ENCODE results near the gene NXPH2. TPM values are rescaled to one million over a fixed set of nuclear protein-coding genes. Genes with fewer than 3 reads are reported as not detected.

The NXPH2 gene
- total and polyA plus RNA-seq, 2 of the 13 experiments (the other 11 are each of a cell fraction or from before 2014, with no cell fraction given), result not detected

DNA sequence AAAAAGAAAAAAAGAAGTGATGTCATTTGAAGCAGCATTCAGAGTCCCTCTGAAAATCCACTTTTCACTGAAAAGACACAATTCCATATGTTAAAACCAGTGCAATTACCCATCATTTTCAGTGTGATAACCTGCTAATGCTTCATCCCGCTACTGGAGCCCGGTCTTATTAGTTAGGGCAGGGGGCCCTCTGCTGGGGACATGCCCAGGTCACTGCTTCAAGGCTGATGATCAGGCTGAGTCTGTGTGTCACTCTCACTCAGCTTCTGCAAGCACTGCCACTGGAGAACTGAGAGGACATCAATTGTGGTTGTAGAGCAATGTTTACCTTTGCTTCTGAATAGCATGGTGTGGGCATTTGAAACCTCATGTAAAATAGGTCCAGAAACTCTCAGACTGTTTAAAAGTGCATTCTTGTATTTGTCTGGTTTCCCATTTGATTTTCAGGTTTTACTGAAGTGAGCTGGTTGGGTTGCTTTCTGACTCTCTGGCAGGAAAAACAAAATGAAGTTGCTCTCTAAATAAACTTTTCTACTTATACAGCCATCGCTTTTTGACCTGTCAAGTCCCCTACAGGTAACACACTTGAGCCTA is 49.2 kb upstream of the NXPH2 start:
- ChIA-PET POLR2A (no interaction called here), CTCF (ENCODE audit: low intra/inter-chr PET ratio, low total read pairs) (interaction anchor here (1.2 to 6.0 kb wide), 4 partner anchors 15 to 964 kb away, joined by 7 to 53 read pairs (median 9); no protein-coding TSS in a partner anchor)
- no peaks in the 10 kb centered on the region for H3K9me3 ChIP-seq (ENCODE audit: low read length)
- H3K4me2 ChIP-seq (ENCODE audit: low read depth, low read length), result no peak overlapping the region
- peak; percentile 63 for FAIRE-seq
- in situ Hi-C loops (cut with HindIII; ENCODE audit: extremely low pct_ligation_motif_present, low pct_unique_long_range_greater_than_20kb) (loop anchor here (5.0 kb wide), 1 partner anchor 942 kb away; no protein-coding TSS in a partner anchor), intact Hi-C loops (cut with micrococcal nuclease; ENCODE audit: unreplicated experiment) (loop anchor here (1.0 to 5.0 kb wide), 5 partner anchors 552 to 1897 kb away; no protein-coding TSS in a partner anchor)
- no peak overlapping the region for H3K4me3 ChIP-seq (replicated peaks in 1 of 3; ENCODE audit: insufficient read depth in 1 of 3, low read depth in 2 of 3, low read length in 3 of 3)
- no peaks in the 10 kb centered on the region for H3K27me3 ChIP-seq (ENCODE audit: control insufficient read depth in 1 of 2, insufficient read depth in 2 of 2, low read length in 2 of 2)
- peak; percentile 99 for ATAC-seq
- H3K4me1 ChIP-seq (ENCODE audit: insufficient read depth, low read length), result no peaks in the 10 kb centered on the region
- no peak overlapping the region for H3K9ac ChIP-seq (ENCODE audit: insufficient read depth, low read depth, low read length)
- no peak overlapping the region for H3K27ac ChIP-seq (ENCODE audit: extremely low read length, insufficient read depth, low read length)
- H2AFZ ChIP-seq (ENCODE audit: low read length), result no peak overlapping the region
- 2% methylated on average over 3 of the region's 3 CpGs for WGBS (ENCODE audit: low lambda C conversion rate)
- no peaks in the 10 kb centered on the region for H3K36me3 ChIP-seq (replicated peaks in 1 of 2; ENCODE audit: control insufficient read depth in 1 of 2, insufficient read depth in 2 of 2, low read length in 2 of 2)
- no peaks in the 10 kb centered on the region for H3K79me2 ChIP-seq (ENCODE audit: insufficient read depth, low read length)
- TF ChIP-seq, protein P1, sequence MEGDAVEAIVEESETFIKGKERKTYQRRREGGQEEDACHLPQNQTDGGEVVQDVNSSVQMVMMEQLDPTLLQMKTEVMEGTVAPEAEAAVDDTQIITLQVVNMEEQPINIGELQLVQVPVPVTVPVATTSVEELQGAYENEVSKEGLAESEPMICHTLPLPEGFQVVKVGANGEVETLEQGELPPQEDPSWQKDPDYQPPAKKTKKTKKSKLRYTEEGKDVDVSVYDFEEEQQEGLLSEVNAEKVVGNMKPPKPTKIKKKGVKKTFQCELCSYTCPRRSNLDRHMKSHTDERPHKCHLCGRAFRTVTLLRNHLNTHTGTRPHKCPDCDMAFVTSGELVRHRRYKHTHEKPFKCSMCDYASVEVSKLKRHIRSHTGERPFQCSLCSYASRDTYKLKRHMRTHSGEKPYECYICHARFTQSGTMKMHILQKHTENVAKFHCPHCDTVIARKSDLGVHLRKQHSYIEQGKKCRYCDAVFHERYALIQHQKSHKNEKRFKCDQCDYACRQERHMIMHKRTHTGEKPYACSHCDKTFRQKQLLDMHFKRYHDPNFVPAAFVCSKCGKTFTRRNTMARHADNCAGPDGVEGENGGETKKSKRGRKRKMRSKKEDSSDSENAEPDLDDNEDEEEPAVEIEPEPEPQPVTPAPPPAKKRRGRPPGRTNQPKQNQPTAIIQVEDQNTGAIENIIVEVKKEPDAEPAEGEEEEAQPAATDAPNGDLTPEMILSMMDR (CRISPR knock-in tag; IDR thresholded peaks at IDR 0.05), result peak; percentile 88
- TF ChIP-seq MIXL1 (CRISPR knock-in tag; IDR thresholded peaks at IDR 0.05) (0 out of 2 replicates have a peak, but pooled peaks have one; percentile 46), ZNF616 (CRISPR knock-in tag; IDR thresholded peaks at IDR 0.05; ENCODE audit: low read depth) (no peak), KDM2A (CRISPR knock-in tag; IDR thresholded peaks at IDR 0.05; ENCODE audit: borderline replicate concordance, low read depth) (peak; percentile 68; the same call in 1 of the 2 replicates), STAG1 (CRISPR knock-in tag; IDR thresholded peaks at IDR 0.05) (peak; percentile 96), LCORL (IDR thresholded peaks at IDR 0.05) (no peak), LCORL (CRISPR knock-in tag; IDR thresholded peaks at IDR 0.05) (no peak), NR2F6 (IDR thresholded peaks at IDR 0.05) (peak; percentile 32; the same call in 1 of the 2 replicates), NR2F6 (CRISPR knock-in tag; IDR thresholded peaks at IDR 0.05) (no peak), SMC3 (IDR thresholded peaks at IDR 0.05; ENCODE audit: low read length) (peak; percentile 82), RAD21 (CRISPR knock-in tag; IDR thresholded peaks at IDR 0.05) (peak; percentile 74)
- TF ChIP-seq, protein P2, sequence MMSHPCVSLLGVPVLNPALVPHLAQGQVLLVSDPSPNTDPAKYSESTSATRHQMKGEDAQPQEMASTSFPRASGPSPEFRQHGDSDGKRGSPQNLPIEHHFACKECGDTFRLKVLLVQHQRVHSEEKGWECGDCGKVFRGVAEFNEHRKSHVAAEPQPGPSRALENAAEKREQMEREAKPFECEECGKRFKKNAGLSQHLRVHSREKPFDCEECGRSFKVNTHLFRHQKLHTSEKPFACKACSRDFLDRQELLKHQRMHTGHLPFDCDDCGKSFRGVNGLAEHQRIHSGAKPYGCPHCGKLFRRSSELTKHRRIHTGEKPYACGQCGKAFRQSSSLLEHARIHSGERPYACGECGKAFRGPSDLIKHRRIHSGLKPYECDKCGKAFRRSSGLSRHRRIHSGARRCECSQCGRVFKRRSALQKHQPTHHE (CRISPR knock-in tag; IDR thresholded peaks at IDR 0.05; ENCODE audit: borderline replicate concordance), result no peak
- DNase-seq (ENCODE audit: low spot score), result peak; percentile 64
- no TSS peak for BruUV-seq (replicated peaks)
- H4K20me1 ChIP-seq (ENCODE audit: insufficient read depth, low read length), result no peaks in the 10 kb centered on the region

All from HepG2 (cell line).